DND-41 (cell line): ENCODE data around the gene MYOM3.

Experiments
- ATAC-seq: fragments of 200-7000 bp; cut with Tn5 transposase; 3 replicates; pipeline ENCODE4 v1.9.1; 2021; ENCODE audit warnings: low read depth; ENCODE audit not compliant: insufficient read depth
- DNase-seq: peaks from one replicate; pipeline ENCODE4 v3.0.0-alpha.2; 2020
- H2AFZ ChIP-seq: 2 replicates; pipeline ENCODE4 v1.6.0; 2012; ENCODE audit warnings: low read depth, low read length
- H3K27ac ChIP-seq: 2 replicates; pipeline ENCODE4 v1.5.1; 2012; ENCODE audit warnings: low read length, inconsistent platforms
- H3K27me3 ChIP-seq: fragments of 200-600 bp; sonication (generic); 2 replicates; pipeline ENCODE4 v1.6.0; 2012; ENCODE audit warnings: low read length, mild to moderate bottlenecking, inconsistent platforms; ENCODE audit not compliant: insufficient read depth, poor library complexity
- H3K36me3 ChIP-seq: 2 replicates; pipeline ENCODE4 v1.5.1; 2012; ENCODE audit warnings: low read length, inconsistent platforms; ENCODE audit not compliant: insufficient read depth
- H3K4me1 ChIP-seq: 2 replicates; pipeline ENCODE4 v1.5.1; 2012; ENCODE audit warnings: mild to moderate bottlenecking, low read length; ENCODE audit not compliant: insufficient read depth
- H3K4me2 ChIP-seq: 2 replicates; pipeline ENCODE4 v1.6.0; 2012; ENCODE audit warnings: mild to moderate bottlenecking, moderate library complexity, low read length, inconsistent platforms; ENCODE audit not compliant: insufficient read depth
- H3K4me3 ChIP-seq, 2 experiments: fragments of 200-600 bp in 1 of 2; shearing (Covaris generic) in 1 of 2; 2 replicates each; pipeline ENCODE4 v1.5.1; 2012 to 2016; ENCODE audit warnings: inconsistent platforms in 2 of 2, low read length in 2 of 2, mild to moderate bottlenecking in 2 of 2, low read depth in 1 of 2, moderate library complexity in 1 of 2
- H3K79me2 ChIP-seq: 2 replicates; pipeline ENCODE4 v1.6.0; 2012; ENCODE audit warnings: low read length, inconsistent platforms; ENCODE audit not compliant: insufficient read depth
- H3K9ac ChIP-seq: 2 replicates; pipeline ENCODE4 v1.6.0; 2012; ENCODE audit warnings: low read depth, mild to moderate bottlenecking, inconsistent platforms, low read length, moderate library complexity
- H3K9me3 ChIP-seq: 2 replicates; pipeline ENCODE4 v1.5.1; 2012; ENCODE audit warnings: low read length, moderate library complexity, mild to moderate bottlenecking, inconsistent platforms; ENCODE audit not compliant: insufficient read depth, severe bottlenecking
- H4K20me1 ChIP-seq: 2 replicates; pipeline ENCODE4 v1.6.0; 2012; ENCODE audit warnings: low read length; ENCODE audit not compliant: insufficient read depth
- CTCF ChIP-seq: IDR thresholded peaks from 2 replicates; pipeline ENCODE4 v1.5.1; 2012; ENCODE audit warnings: borderline replicate concordance, low read length, moderate library complexity, mild to moderate bottlenecking; ENCODE audit not compliant: poor library complexity, severe bottlenecking; ENCODE audit errors: extremely low read depth
- EZH2 ChIP-seq: IDR thresholded peaks from 3 replicates; pipeline ENCODE4 v1.6.1; 2012; ENCODE audit warnings: borderline replicate concordance, low read depth, mild to moderate bottlenecking, moderate library complexity, low read length, inconsistent platforms; ENCODE audit not compliant: severe bottlenecking

The MYOM3 gene

GRCh38 chr1:24043345-24044032 lies 68.4 kb downstream of the MYOM3 start:
- Histone ChIP-seq H3K4me3 (no peak overlapping the region), H3K27me3 (peaks cover 9% of the 10 kb centered on the region), H2AFZ (no peak overlapping the region), H3K4me2 (no peak overlapping the region), H3K36me3 (no peaks in the 10 kb centered on the region), H4K20me1 (no peaks in the 10 kb centered on the region), H3K9me3 (no peaks in the 10 kb centered on the region), H3K9ac (no peak overlapping the region), H3K4me1 (no peaks in the 10 kb centered on the region), H3K79me2 (no peaks in the 10 kb centered on the region), H3K27ac (no peak overlapping the region)
- TF ChIP-seq CTCF (no peak), EZH2 (no peak)
- no peak for ATAC-seq
- DNase-seq: no peak

GRCh38 chr1:24042315-24042714 lies 69.6 kb downstream of the MYOM3 start:
- no peak overlapping the region for H3K4me2 ChIP-seq
- no peak for TF ChIP-seq CTCF
- TF ChIP-seq EZH2: no peak

GRCh38 chr1:24036088-24036487 lies 75.8 kb downstream of the MYOM3 start:
- no peaks in the 10 kb centered on the region for H3K36me3 ChIP-seq
- ATAC-seq: no peak
- no peaks in the 10 kb centered on the region for H3K27me3 ChIP-seq
- no peaks in the 10 kb centered on the region for H3K79me2 ChIP-seq
- H3K9me3 ChIP-seq: no peaks in the 10 kb centered on the region
- H3K4me1 ChIP-seq: no peaks in the 10 kb centered on the region
- no peaks in the 10 kb centered on the region for H4K20me1 ChIP-seq
- DNase-seq: no peak
- H3K4me3 ChIP-seq: no peak overlapping the region
- no peak overlapping the region for H2AFZ ChIP-seq
- TF ChIP-seq EZH2 (no peak), CTCF (no peak)
- H3K4me2 ChIP-seq: no peak overlapping the region
- H3K9ac ChIP-seq: no peak overlapping the region
- no peak overlapping the region for H3K27ac ChIP-seq

More at GRCh38 chr1:24042315-24042714, 69.6 kb downstream of the MYOM3 start:
- no peak overlapping the region for H3K27ac ChIP-seq
- ATAC-seq: no peak
- H4K20me1 ChIP-seq: no peaks in the 10 kb centered on the region
- no peak overlapping the region for H2AFZ ChIP-seq
- H3K27me3 ChIP-seq: peaks cover 9% of the 10 kb centered on the region
- no peaks in the 10 kb centered on the region for H3K79me2 ChIP-seq
- no peaks in the 10 kb centered on the region for H3K4me1 ChIP-seq
- no peaks in the 10 kb centered on the region for H3K9me3 ChIP-seq
- no peak overlapping the region for H3K4me3 ChIP-seq
- DNase-seq: no peak
- no peak overlapping the region for H3K9ac ChIP-seq
- H3K36me3 ChIP-seq: no peaks in the 10 kb centered on the region
